ENCODE data around the gene MAP3K3. TPM values are rescaled to one million over a fixed set of nuclear protein-coding genes. Genes with fewer than 3 reads are reported as not detected.

The MAP3K3 gene
- total RNA-seq, 1 experiment from 2014 or later, result 11.4 TPM

- CTCF ChIA-PET, result no interaction called here
- DNase-seq, result no peak
- Mint-ChIP-seq H3K9me3 (ENCODE audit: low read depth, unreplicated experiment) (no peaks in the 10 kb centered on the region), H3K27me3 (ENCODE audit: unreplicated experiment) (no peaks in the 10 kb centered on the region), H3K36me3 (ENCODE audit: insufficient read depth, unreplicated experiment) (no peaks in the 10 kb centered on the region), H3K4me3 (ENCODE audit: low read depth, unreplicated experiment) (no peak overlapping the region), H3K4me1 (ENCODE audit: low read depth, unreplicated experiment) (no peaks in the 10 kb centered on the region), H3K27ac (ENCODE audit: unreplicated experiment) (no peak overlapping the region)
- no peak for TF ChIP-seq CTCF (IDR thresholded peaks at IDR 0.05; ENCODE audit: unreplicated experiment)
- intact Hi-C loops (cut with micrococcal nuclease; ENCODE audit: unreplicated experiment), result no loop called here
- BruUV-seq (replicated peaks), result no TSS peak
These were observed 43.5 kb downstream of the MAP3K3 start for GRCh38 chr17:63665527-63666214.

GRCh38 chr17:63672856-63673255 is 50.6 kb downstream of the MAP3K3 start:
- Mint-ChIP-seq H3K27ac (ENCODE audit: unreplicated experiment) (no peak overlapping the region), H3K4me1 (ENCODE audit: low read depth, unreplicated experiment) (peaks cover 22% of the 10 kb centered on the region), H3K36me3 (ENCODE audit: insufficient read depth, unreplicated experiment) (peaks cover 5% of the 10 kb centered on the region), H3K9me3 (ENCODE audit: low read depth, unreplicated experiment) (no peaks in the 10 kb centered on the region), H3K4me3 (ENCODE audit: low read depth, unreplicated experiment) (no peak overlapping the region), H3K27me3 (ENCODE audit: unreplicated experiment) (no peaks in the 10 kb centered on the region)
- no TSS peak for BruUV-seq (replicated peaks)
- TF ChIP-seq CTCF (IDR thresholded peaks at IDR 0.05; ENCODE audit: unreplicated experiment), result no peak
- DNase-seq, result no peak
- CTCF ChIA-PET, result no interaction called here
- intact Hi-C loops (cut with micrococcal nuclease; ENCODE audit: unreplicated experiment), result loop anchor here (10.0 kb wide), 1 partner anchor 48 kb away; the partner anchor contains the start of gene MAP3K3

GRCh38 chr17:63675231-63675606 is 53.0 kb downstream of the MAP3K3 start:
- Mint-ChIP-seq H3K27ac (ENCODE audit: unreplicated experiment) (no peak overlapping the region), H3K4me1 (ENCODE audit: low read depth, unreplicated experiment) (peaks cover 22% of the 10 kb centered on the region), H3K4me3 (ENCODE audit: low read depth, unreplicated experiment) (peak overlapping the region; percentile 66), H3K9me3 (ENCODE audit: low read depth, unreplicated experiment) (no peaks in the 10 kb centered on the region), H3K36me3 (ENCODE audit: insufficient read depth, unreplicated experiment) (peaks cover 5% of the 10 kb centered on the region), H3K27me3 (ENCODE audit: unreplicated experiment) (no peaks in the 10 kb centered on the region)
- intact Hi-C loops (cut with micrococcal nuclease; ENCODE audit: unreplicated experiment), result loop anchor here (10.0 kb wide), 1 partner anchor 50 kb away; the partner anchor contains the start of gene MAP3K3
- BruUV-seq (replicated peaks), result no TSS peak
- CTCF ChIA-PET, result interaction anchor here (0.7 to 1.4 kb wide), 4 partner anchors 13 to 250 kb away, joined by 3 to 6 read pairs (median 3); no protein-coding TSS in a partner anchor
- DNase-seq, result no peak
- no peak for TF ChIP-seq CTCF (IDR thresholded peaks at IDR 0.05; ENCODE audit: unreplicated experiment)

- no peak for TF ChIP-seq CTCF (IDR thresholded peaks at IDR 0.05; ENCODE audit: unreplicated experiment)
- Mint-ChIP-seq H3K36me3 (ENCODE audit: insufficient read depth, unreplicated experiment) (peaks cover 5% of the 10 kb centered on the region), H3K9me3 (ENCODE audit: low read depth, unreplicated experiment) (no peaks in the 10 kb centered on the region), H3K4me3 (ENCODE audit: low read depth, unreplicated experiment) (peak overlapping the region; percentile 66), H3K27ac (ENCODE audit: unreplicated experiment) (peak overlapping the region; percentile 87), H3K27me3 (ENCODE audit: unreplicated experiment) (no peaks in the 10 kb centered on the region), H3K4me1 (ENCODE audit: low read depth, unreplicated experiment) (peaks cover 22% of the 10 kb centered on the region)
- CTCF ChIA-PET, result interaction anchor here (0.6 to 1.4 kb wide), 6 partner anchors 12 to 250 kb away, joined by 3 to 6 read pairs (median 3); no protein-coding TSS in a partner anchor
- intact Hi-C loops (cut with micrococcal nuclease; ENCODE audit: unreplicated experiment), result loop anchor here (10.0 kb wide), 1 partner anchor 51 kb away; the partner anchor contains the start of gene MAP3K3
- BruUV-seq (replicated peaks), result no TSS peak
- peak; percentile 73 for DNase-seq
These were observed 53.7 kb downstream of the MAP3K3 start for GRCh38 chr17:63675607-63676546.

All from Calu3 (cell line).